Measurements from ENCODE around the gene MCM3AP.

MCM3AP gene

DNA sequence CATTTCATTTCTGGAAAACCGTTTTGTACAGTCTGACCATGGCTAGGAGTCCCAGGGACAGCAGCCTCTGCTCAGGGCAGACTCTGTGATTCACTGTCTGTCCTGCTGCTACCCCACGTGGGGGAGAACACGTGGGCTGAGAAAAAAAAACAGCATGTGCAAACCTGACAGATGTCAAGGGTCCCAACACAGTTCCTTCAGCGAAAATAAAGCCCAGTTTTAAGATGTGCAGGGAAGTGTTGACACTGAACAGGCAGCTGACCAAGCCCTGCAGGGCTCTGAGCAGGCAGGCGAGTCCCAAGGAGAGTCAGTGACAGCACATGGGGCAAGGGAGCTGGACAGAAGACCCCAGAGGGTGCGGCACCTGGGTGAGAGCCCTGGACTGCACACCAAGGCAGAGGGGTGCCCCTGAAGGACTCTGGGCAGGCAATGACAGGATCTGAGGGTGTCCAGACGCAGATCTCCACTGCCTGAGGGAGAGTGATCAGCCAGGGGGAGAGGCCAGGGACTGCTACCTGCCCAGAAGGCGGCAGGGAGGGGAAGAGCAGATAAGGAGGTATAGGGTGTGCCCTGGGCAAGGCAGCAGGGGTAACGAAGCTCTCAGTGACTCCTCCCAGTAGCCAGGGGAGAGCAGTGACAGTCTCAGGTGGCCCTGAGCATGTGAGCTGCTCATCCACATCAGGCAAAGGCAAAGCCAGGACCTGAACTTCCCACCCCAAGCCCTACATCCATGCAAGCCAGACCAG is 96.0 kb downstream of the MCM3AP start:
- DNase-seq (ENCODE audit: low read depth in 2 of 2, low spot score in 1 of 2), result no peak

DNA sequence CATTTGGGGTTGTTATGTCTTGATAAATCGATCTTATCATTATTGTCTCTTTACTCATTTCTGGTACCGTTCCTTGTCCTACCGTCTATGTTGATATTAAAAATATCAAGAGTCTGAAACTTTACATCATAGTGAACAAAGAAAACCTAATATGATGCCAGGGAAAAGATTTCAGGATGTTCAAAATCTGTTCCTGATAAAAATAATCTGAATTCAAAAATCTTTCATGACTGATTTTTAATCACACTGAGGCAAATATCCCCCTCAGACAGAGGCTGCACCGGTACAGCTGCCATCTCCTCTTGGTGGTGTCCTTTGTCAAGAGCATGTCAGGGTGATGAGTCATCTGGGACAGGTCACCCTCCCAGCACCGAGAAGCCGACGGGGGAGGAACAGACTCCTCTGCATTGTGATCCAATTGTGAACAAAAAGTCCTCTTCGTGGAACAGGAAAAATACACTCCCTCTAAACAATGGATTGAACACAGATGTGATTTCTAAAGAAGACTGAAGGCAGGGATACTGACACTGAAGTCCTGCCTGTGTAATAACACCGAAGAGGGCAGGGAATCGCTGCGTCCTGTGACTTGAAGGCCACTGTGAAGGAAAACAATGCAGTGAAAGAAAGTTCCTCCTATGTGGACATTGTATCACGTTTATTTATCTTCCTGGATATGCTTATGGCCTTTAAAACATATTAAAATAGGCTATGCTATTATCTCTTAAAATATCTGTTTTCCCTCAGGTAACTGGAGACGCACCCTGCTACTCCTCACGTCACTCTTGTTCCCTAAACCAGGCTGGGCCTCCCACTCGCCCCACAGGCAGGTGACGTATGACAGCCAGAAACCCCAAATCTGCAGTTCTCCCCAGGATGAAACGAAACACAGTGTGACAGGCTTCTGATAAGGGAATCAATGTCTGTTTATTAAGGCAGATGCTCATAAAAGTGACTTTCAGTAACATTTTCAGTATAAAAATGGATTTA is 96.9 kb downstream of the MCM3AP start:
- DNase-seq (ENCODE audit: low read depth in 2 of 2, low spot score in 1 of 2), result no peak

DNA sequence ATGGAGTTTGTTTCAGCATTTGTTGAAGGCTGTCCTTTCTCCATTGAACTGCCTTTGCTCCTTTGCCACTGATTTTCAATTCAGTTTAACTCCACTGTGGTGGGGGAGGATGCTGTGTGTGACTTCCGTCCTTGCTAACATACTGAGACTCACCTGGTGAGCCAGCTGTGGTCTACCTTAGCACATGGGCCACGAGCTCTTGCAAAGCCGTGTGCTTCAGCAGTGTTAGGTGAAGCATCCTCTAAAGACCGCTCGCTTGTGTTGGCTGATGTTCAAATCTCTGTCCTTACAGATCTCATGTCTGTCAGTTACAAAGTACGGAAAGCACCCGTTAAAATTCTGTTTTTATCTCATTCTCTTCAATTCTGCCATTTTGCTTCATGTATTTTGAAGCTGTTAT is 97.6 kb downstream of the MCM3AP start:
- DNase-seq (ENCODE audit: low read depth in 2 of 2, low spot score in 1 of 2), result no peak

- DNase-seq (ENCODE audit: low read depth in 2 of 2, low spot score in 1 of 2), result no peak
Observed at GRCh38 chr21:46187261-46187660, 98.2 kb downstream of the MCM3AP start.

GRCh38 chr21:46185716-46186115 is 99.7 kb downstream of the MCM3AP start:
- DNase-seq (ENCODE audit: low read depth in 2 of 2, low spot score in 1 of 2), result no peak

All from stimulated activated CD8-positive, alpha-beta memory T cell treated with anti-CD3 and anti-CD28 coated beads, Interleukin-4, amount 100 ng/mL, for 1 hour (primary cell).